GM19023 (cell line): ENCODE measurements around the gene FGFBP3.
"Not testable (repeated sequence)": the region's sequence is repeated elsewhere in the genome, so short reads cannot be mapped to it uniquely, and the experiment has no call there.

Experiments
- ATAC-seq: cut with Tn5 transposase; IDR thresholded peaks from one replicate; pipeline ENCODE4 v1.9.1; 2021; ENCODE audit warnings: mild to moderate bottlenecking, moderate library complexity; ENCODE audit not compliant: unreplicated experiment

The FGFBP3 gene

DNA sequence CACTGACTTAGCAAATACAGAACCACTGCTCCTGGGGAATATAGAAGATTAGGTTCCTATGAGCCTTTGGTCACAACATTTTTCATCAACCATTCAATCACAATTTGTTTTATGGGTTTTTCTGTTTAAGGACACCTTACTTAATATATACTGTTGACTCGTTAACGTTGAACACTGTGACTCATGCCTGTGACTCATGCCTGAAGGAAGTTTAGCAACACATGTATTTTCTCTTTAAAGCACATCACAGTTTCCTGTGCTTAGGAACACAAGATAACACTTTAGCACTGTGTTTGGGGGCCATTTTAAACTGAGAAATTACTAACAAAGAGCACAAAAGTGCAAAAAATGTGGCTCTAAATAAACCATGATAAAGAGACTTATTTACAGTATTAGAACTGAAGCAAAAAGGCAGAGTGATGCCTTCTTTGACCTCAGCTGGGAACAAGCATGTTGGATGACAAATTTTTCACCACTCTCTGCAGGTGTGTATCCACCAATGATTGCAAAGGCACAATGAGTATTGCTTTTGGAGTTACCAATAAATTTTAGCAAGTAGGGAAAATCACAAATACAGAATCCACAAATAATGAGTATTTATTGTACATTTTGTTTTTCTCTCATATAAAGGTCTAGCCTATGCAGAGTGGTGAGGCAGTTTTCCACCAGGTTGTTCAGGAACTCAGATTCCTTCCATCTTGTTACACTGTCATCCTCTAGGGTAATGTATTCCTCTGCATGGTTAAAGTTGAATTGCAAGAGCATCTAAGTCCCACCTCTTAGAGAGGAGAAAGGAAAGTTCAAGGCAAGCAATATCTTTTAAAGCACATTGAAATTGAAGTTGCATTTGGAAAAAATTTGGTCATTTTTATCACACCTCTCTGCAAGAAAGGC lies 7.3 kb downstream of the FGFBP3 start:
- no peak for ATAC-seq

DNA sequence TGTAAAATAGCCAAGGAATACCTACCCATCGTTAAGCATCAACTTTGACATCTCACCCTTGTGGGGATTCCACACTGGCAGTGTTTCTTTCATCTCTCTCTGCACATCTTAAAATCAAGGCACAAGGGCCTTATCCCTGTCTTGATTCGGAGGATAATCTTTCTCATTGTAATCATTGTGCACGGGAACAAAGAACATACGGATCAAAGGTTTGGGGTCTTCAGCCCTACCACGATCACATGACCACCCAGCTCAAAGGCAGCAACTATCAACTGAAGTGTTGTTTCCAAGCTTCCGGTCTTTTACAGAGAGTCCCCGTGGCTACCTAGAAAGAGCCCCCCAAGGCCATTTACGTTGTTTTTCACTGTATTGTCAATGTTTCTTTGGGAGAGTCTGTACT lies 11.9 kb downstream of the FGFBP3 start:
- ATAC-seq: no peak

- ATAC-seq: no peak
Observed at GRCh38 chr10:91896212-91896756, 13.0 kb downstream of the FGFBP3 start.

- ATAC-seq: not testable (repeated sequence)
Observed at GRCh38 chr10:91894261-91894685, 15.0 kb downstream of the FGFBP3 start.

DNA sequence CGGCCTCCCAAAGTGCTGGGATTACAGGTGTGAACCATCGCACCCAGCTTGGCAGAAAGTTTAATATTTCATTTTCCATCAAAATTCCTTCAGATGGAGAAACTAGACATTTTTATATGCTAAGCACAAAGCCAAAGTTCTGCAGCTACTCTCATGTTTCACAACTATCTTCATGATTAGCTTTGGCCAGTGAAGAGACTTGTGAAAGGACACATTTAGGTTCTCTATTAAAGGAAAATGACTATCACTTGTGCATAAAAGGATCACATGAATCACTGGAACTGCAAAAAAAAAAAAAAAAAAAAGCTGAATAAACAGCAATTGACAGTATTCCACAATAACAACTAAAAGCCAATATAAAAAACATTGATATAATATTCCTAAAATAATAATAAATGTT lies 16.2 kb downstream of the FGFBP3 start:
- no peak for ATAC-seq

DNA sequence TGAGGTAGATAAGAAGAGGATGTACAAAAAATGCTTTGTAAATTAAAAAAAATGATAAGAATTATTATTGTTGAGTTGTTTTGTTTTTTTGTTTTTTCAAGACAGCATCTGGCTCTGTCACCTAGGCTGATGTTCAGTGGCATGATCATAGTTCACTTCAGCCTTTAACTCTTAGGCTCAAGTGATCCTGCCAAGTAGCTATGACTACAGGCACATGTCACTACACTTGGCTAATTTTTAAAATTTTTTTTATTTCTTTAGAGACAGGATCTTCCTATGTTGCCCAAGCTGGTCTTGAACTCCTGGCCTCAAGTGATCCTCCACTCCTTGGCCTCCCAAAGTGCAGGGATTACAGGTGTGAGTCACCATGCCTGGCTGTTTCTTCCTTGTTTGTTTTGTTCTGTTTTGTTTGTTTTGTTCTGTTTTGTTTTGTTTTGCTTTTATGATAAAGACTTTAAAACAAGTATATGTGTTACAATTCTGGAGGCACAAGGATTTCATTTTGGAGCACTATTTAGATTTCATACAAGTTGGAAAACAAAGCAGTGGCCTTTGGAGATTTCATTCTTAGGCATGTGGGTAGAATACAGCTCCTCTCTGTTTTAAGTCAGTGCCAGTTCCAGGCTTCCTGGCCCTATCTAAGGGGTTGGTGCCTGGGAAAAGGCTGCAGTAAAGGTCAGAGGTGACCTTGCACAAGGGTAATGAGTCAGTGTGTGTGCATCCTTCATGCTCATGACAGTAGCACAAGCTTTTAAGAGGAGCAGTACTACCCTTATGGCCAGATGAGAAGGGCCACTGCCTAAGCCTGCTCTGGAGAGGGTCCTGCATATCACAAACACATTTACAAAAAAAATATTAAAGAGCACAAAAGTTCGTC lies 17.9 kb downstream of the FGFBP3 start:
- ATAC-seq: no peak

DNA sequence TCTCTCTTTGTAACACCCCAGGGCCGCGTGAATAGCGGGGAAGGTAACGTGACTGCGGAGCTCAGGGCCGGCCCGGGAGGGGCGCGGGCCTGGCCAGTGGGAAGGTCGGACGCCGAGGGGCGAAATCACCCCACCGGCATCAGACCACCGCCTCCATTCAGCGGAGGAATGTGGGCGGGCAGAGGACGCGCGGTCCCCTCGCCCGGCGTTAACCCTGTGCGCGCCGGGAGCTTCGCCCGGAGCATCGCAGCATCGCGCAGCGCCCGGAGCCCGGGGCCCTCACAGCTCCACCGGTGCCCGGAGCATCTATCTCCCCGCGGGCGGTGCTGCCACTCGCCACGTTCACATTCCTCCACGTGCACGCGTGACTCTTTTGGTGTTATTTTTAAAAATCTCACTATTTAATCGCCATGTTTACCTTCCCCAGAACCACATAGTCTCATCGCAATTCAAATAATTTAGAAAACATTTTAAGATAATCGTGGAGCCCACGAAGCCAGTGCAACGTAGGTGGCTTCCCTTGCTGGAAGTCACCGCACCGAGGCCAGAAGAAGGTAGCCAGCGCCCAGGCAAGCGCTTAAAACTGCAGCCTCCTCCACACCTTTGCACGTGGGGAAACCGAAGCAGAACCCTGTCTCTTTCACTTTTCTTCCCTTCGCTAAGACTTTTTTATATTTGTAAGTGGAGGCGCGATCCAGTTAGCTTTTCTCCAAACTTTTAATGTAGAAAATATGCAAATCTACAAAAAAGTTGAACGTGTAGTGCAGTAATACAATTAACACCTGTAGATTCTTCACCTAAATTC lies 21.8 kb downstream of the FGFBP3 start:
- peak; percentile 47 for ATAC-seq

DNA sequence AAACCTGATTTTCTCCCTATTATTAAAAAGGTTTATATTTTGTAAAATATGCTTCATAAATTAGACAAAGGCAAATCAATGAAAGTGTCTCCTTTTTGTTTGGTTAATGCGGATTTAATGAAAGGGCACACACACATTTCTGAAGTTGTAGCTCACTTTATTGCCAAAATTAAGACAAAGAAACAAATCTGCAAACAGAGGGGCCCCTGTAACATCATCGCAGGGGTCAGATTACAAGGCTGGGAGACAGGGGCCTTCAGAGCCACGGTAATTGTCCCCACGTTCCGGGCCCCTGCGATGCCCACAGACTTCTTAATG lies 22.4 kb downstream of the FGFBP3 start:
- ATAC-seq: no peak

- no peak for ATAC-seq
Observed at GRCh38 chr10:91885362-91886079, 23.8 kb downstream of the FGFBP3 start.

DNA sequence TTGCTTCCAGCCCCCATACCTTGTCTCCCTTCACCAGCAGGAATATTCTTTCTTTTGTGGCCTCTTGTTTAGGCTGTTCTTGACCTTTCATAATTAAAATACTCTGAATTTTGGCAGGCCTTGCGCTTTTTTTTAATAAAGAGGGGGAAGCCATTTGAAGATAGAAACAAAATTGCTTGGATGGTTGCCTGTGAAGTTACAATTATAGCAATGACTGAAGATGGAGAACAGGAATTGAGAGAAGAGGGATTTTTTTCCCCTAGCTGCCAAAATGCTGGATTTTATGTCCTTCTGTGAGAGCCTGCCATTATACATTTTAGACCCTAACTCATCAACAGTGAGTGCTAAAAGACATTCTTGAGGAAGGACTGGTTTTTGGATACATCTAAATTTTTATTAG lies 24.8 kb downstream of the FGFBP3 start:
- no peak for ATAC-seq

- no peak for ATAC-seq
Observed at GRCh38 chr10:91883549-91884444, 25.5 kb downstream of the FGFBP3 start.

DNA sequence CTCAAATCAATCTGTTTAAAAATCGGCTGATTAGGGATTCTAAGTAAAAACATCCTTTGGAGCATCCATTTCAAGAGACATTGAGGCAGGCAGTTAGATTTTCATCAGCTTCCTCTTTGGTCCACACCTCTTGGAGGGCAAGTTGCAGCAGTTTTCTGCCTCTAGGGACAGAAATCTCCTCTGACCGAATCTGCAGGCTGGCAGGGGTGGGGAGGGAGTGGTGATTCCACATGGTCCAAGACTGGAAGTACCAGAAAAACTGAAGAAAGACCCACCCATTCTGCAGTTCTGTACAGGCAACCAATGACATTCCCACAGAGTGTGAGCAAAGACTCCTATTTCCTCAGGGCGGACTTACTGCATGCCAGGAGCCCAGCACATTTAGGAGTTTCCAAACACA lies 29.0 kb downstream of the FGFBP3 start:
- no peak for ATAC-seq

DNA sequence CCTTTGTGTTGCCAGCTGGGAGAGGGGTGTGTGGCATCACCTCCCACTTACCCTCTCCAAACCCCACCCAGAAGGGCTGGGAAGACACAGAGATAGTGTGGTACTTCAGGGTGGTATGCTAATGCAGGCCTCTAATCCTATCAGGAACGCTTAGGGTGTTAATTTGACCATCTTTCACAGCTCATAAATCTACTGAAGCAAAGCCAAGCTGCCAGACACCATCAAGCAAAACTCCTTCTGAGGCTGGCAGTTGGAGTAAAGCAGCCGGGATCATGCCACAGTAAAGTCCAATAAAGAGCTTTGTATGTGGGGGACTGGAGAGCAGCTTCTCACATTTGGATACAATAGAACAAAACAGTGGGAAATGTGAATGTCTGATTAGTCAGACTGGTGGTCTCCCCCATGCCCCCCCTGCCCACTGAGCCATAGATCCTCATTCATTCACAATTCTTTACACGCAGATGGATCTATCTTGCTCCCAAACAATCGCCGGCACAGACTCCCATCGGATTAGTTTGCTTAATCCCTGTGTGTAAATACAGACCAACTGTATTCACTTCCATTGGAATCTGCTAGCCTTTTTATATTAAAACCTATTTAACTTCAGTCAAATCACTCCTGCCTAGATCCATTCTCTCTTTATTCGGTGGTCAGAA lies 29.6 kb downstream of the FGFBP3 start:
- no peak for ATAC-seq

DNA sequence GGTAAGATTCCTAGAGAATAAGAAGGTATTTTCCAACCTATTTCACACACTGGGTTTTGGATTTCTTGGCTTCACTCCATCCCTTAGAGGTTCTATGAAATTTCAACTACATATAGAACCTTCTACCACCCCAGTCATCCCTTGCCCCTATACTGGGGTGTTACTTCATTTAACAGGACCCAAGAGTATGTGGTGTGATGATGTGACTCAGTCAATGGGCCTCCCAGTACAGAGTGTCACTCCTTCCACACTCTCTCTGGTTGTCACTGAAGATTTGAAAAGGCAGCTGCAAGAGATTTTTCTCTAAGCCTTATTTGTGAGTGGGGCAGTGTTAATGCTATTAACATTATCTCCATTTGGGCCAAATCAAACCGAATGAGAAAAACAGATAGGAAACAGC lies 33.5 kb downstream of the FGFBP3 start:
- no peak for ATAC-seq

GRCh38 chr10:91875156-91875555 lies 34.1 kb downstream of the FGFBP3 start:
- ATAC-seq: no peak

DNA sequence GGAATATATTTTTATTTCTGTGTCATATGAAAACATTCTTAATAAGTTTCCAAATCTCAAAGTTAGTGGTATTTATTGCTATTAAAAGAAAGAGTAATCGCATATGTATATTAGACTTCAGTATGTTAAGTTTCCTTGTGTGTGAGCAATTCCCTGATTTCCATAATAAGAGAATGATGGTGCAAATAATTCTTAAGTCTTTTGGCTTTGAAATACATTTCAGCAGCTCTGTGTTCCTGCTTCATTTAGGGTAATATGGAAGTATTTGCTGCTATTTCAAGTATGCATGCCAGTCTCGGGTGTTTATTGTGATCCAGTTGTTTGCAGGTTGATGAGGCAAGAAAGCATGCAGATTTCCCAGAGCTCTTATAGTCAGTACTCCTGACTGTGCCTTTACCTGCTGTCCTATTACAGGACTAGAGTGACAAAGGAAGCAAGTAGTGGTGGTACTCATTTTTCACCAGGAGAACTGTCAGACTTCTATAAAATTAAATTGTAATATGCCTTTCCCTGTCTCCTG lies 43.7 kb downstream of the FGFBP3 start:
- ATAC-seq: no peak

GRCh38 chr10:91864744-91865143 lies 44.5 kb downstream of the FGFBP3 start:
- ATAC-seq: no peak

DNA sequence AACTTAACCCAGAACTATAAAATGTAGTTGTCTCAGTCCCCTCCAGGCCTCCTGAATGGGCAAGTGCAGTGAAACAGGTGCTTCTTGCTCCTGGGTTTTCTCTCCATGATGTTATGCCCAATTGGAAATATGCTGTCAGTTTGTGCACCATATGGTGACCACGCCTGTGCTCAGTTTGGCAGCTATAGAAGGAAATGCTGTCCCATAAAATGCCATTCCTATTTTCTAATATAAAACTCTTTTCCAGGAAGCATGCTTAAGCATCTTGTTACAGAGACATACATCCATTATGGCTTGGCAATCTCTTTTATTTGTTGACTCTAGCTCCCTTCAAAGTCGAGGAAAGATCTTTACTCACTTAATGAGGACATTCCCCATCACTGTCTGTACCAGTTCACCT lies 45.2 kb downstream of the FGFBP3 start:
- ATAC-seq: no peak

GRCh38 chr10:91860885-91861284 lies 48.4 kb downstream of the FGFBP3 start:
- no peak for ATAC-seq
